ENCODE measurements around the gene MRPL49. TPM values are rescaled to one million over a fixed set of nuclear protein-coding genes. Genes with fewer than 3 reads are reported as not detected.

MRPL49 gene
- polyA plus RNA-seq, 1 donor from 2014 or later = 80.5 TPM

DNA sequence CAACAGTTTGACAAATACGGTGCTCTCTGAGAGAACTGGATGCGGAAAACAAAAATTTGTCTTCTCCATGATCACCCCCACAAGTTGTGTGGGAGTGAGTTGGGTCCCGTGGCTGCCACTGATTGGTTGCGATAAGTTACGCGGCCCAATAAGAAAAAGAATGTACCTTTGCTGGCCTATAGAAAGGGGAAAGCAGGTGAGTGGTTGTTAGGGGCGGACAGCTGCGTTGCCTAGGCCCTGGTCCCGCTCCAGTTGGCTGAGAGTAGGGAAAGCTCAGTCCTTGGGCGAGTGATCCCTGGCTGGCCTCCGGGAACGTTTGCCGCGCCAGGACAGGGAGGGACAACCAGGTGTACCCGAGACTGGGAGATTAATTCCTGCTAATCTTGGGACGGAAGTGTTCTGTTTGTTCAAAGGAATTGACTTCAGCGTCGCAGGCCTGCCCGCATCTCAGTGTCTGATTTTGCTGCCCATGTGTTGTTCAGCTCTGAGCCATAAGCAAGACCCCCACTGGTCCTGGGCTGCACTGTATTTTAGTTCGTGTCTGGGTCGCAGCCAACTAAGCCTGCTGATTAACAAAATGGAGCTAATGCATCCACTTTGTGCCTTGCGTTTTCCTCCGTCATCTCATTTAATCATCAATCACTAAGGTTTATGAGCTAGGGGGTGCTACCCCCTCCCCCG lies 13.0 kb downstream of the MRPL49 start:
- Histone ChIP-seq H3K4me3 (ENCODE audit: low read length) (peak overlapping the region; percentile 100), H4K20me1 (ENCODE audit: insufficient read depth) (no peaks in the 10 kb centered on the region), H3K27me3 (ENCODE audit: insufficient read depth, low read depth, low read length) (no peaks in the 10 kb centered on the region), H3K27ac (ENCODE audit: low read length) (peak overlapping the region; percentile 98), H3K9me2 (ENCODE audit: insufficient read depth, low read length) (no peaks in the 10 kb centered on the region), H3K36me3 (ENCODE audit: insufficient read depth, low read length) (no peaks in the 10 kb centered on the region), H3K9ac (ENCODE audit: low read length) (peak overlapping the region; percentile 97), H3K4me2 (ENCODE audit: low read length) (peak overlapping the region; percentile 92), H3F3A (ENCODE audit: insufficient read depth, low read length, poor library complexity, severe bottlenecking) (peaks cover 5% of the 10 kb centered on the region), H3K79me2 (replicated peaks; ENCODE audit: insufficient read depth, low read length) (peaks cover 16% of the 10 kb centered on the region), H2AFZ (ENCODE audit: low read depth, low read length) (peak overlapping the region; percentile 87), H3K9me3 (ENCODE audit: low read length) (no peaks in the 10 kb centered on the region)
- TF ChIP-seq TAF1 (IDR thresholded peaks at IDR 0.05; ENCODE audit: low read depth) (peak; percentile 84), SMC3 (conservative IDR thresholded peaks at IDR 0.05; ENCODE audit: poor library complexity) (peak; percentile 25), EZH2 (IDR thresholded peaks at IDR 0.05; ENCODE audit: borderline replicate concordance, insufficient read depth, low read length, poor library complexity, severe bottlenecking) (no peak), POLR2AphosphoS5 (IDR thresholded peaks at IDR 0.05) (peak; percentile 73), EP300 (conservative IDR thresholded peaks at IDR 0.05; ENCODE audit: poor library complexity, severe bottlenecking) (no peak), MXI1 (conservative IDR thresholded peaks at IDR 0.05; ENCODE audit: poor library complexity, severe bottlenecking) (peak; percentile 69), RAD21 (conservative IDR thresholded peaks at IDR 0.05) (peak; percentile 21)
- TF ChIP-seq, protein P1, sequence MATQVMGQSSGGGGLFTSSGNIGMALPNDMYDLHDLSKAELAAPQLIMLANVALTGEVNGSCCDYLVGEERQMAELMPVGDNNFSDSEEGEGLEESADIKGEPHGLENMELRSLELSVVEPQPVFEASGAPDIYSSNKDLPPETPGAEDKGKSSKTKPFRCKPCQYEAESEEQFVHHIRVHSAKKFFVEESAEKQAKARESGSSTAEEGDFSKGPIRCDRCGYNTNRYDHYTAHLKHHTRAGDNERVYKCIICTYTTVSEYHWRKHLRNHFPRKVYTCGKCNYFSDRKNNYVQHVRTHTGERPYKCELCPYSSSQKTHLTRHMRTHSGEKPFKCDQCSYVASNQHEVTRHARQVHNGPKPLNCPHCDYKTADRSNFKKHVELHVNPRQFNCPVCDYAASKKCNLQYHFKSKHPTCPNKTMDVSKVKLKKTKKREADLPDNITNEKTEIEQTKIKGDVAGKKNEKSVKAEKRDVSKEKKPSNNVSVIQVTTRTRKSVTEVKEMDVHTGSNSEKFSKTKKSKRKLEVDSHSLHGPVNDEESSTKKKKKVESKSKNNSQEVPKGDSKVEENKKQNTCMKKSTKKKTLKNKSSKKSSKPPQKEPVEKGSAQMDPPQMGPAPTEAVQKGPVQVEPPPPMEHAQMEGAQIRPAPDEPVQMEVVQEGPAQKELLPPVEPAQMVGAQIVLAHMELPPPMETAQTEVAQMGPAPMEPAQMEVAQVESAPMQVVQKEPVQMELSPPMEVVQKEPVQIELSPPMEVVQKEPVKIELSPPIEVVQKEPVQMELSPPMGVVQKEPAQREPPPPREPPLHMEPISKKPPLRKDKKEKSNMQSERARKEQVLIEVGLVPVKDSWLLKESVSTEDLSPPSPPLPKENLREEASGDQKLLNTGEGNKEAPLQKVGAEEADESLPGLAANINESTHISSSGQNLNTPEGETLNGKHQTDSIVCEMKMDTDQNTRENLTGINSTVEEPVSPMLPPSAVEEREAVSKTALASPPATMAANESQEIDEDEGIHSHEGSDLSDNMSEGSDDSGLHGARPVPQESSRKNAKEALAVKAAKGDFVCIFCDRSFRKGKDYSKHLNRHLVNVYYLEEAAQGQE (IDR thresholded peaks at IDR 0.05; ENCODE audit: borderline replicate concordance) = peak; percentile 7
- TF ChIP-seq, protein P2, sequence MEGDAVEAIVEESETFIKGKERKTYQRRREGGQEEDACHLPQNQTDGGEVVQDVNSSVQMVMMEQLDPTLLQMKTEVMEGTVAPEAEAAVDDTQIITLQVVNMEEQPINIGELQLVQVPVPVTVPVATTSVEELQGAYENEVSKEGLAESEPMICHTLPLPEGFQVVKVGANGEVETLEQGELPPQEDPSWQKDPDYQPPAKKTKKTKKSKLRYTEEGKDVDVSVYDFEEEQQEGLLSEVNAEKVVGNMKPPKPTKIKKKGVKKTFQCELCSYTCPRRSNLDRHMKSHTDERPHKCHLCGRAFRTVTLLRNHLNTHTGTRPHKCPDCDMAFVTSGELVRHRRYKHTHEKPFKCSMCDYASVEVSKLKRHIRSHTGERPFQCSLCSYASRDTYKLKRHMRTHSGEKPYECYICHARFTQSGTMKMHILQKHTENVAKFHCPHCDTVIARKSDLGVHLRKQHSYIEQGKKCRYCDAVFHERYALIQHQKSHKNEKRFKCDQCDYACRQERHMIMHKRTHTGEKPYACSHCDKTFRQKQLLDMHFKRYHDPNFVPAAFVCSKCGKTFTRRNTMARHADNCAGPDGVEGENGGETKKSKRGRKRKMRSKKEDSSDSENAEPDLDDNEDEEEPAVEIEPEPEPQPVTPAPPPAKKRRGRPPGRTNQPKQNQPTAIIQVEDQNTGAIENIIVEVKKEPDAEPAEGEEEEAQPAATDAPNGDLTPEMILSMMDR (IDR thresholded peaks at IDR 0.05; ENCODE audit: poor library complexity, severe bottlenecking) = no peak

DNA sequence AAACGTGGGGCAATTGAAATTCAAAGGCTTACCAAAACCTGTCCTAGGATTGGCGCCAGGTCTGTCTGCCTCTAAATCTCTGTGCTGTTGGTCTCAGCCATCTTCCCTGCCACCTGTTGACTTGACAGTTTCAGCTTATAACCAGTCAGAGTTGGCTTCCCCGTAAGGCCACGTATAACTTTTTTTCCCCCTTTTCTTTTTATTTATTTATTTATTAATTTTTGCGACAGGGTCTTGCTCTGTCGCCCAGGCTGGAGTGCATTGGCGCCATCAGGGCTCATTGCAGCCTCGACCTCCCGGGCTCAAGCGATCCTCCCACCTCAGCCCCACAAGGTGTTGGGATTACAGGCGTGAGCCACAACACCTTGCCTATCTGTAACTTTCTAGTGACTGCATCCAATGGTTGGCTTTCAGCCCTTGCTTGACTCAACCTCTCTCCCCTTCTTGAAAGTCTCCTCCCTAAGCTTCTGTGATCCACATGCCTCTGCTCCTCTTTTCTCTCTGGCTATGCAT lies 13.6 kb downstream of the MRPL49 start:
- Histone ChIP-seq H3K9ac (ENCODE audit: low read length) (peak overlapping the region; percentile 97), H3K79me2 (replicated peaks; ENCODE audit: insufficient read depth, low read length) (peaks cover 16% of the 10 kb centered on the region), H3K9me3 (ENCODE audit: low read length) (no peaks in the 10 kb centered on the region), H4K20me1 (ENCODE audit: insufficient read depth) (no peaks in the 10 kb centered on the region), H3K4me3 (ENCODE audit: low read length) (peak overlapping the region; percentile 100), H3K27ac (ENCODE audit: low read length) (peak overlapping the region; percentile 98), H3K27me3 (ENCODE audit: insufficient read depth, low read depth, low read length) (no peaks in the 10 kb centered on the region), H2AFZ (ENCODE audit: low read depth, low read length) (peak overlapping the region; percentile 87), H3K9me2 (ENCODE audit: insufficient read depth, low read length) (no peaks in the 10 kb centered on the region), H3F3A (ENCODE audit: insufficient read depth, low read length, poor library complexity, severe bottlenecking) (peaks cover 5% of the 10 kb centered on the region), H3K4me2 (ENCODE audit: low read length) (peak overlapping the region; percentile 92), H3K36me3 (ENCODE audit: insufficient read depth, low read length) (no peaks in the 10 kb centered on the region)
- no peak for TF ChIP-seq EZH2 (IDR thresholded peaks at IDR 0.05; ENCODE audit: borderline replicate concordance, insufficient read depth, low read length, poor library complexity, severe bottlenecking)
- TF ChIP-seq, protein P2 (IDR thresholded peaks at IDR 0.05; ENCODE audit: poor library complexity, severe bottlenecking) = no peak
- TF ChIP-seq SMC3 (conservative IDR thresholded peaks at IDR 0.05; ENCODE audit: poor library complexity) = no peak
- no peak for TF ChIP-seq MXI1 (conservative IDR thresholded peaks at IDR 0.05; ENCODE audit: poor library complexity, severe bottlenecking)
- no peak for TF ChIP-seq POLR2AphosphoS5 (IDR thresholded peaks at IDR 0.05)
- TF ChIP-seq RAD21 (conservative IDR thresholded peaks at IDR 0.05) = no peak
- no peak for TF ChIP-seq TAF1 (IDR thresholded peaks at IDR 0.05; ENCODE audit: low read depth)
- TF ChIP-seq, protein P1 (IDR thresholded peaks at IDR 0.05; ENCODE audit: borderline replicate concordance) = no peak
- TF ChIP-seq EP300 (conservative IDR thresholded peaks at IDR 0.05; ENCODE audit: poor library complexity, severe bottlenecking) = no peak
